ENCODE data around the gene CCL26. TPM values are rescaled to one million over a fixed set of nuclear protein-coding genes. Genes with fewer than 3 reads are reported as not detected.

The CCL26 gene
- total RNA-seq, 2 donors from 2014 or later, result 1.2 TPM; not detected in 1

DNA sequence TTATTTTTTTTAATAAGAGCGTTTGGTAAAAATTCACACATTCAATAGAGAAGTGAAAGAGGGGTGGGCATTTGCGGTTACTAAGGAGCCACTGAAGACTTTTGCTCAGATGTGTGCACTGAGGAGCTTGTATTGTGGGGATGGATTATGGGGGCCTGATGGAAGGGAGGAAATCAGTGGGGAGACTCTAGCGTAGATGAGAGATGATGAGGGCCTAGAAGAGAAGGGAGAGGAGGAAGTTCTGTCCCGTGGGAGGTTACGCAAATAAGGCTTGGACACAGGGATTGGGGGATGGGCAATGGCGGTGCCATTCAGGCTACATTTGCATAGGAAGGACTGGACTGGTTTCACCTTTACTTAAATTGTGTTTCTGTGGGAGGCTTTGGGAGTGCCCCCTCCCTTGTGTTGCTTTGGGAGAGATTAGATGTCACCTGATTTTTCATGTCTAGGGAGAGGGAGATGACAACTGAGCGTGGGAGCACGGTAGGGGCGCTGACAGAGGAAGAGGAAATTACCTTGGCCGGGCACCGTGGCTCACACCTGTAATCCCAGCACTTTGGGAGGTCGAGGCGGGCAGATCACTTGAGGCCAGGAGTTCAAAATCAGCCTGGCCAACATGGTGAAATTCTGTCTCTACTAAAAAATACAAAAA is 31.0 kb downstream of the CCL26 start:
- DNase-seq (no peak), ATAC-seq (replicated peaks in 1 of 2) (no peak)
- Mint-ChIP-seq H3K4me1 (ENCODE audit: low read depth) (peaks cover 25% of the 10 kb centered on the region), H3K27me3 (ENCODE audit: low read depth) (peaks cover 36% of the 10 kb centered on the region), H3K9me3 (no peaks in the 10 kb centered on the region), H3K36me3 (ENCODE audit: insufficient read depth in 2 of 2) (no peaks in the 10 kb centered on the region), H3K4me3 (no peak overlapping the region), H3K27ac (no peak overlapping the region)

DNA sequence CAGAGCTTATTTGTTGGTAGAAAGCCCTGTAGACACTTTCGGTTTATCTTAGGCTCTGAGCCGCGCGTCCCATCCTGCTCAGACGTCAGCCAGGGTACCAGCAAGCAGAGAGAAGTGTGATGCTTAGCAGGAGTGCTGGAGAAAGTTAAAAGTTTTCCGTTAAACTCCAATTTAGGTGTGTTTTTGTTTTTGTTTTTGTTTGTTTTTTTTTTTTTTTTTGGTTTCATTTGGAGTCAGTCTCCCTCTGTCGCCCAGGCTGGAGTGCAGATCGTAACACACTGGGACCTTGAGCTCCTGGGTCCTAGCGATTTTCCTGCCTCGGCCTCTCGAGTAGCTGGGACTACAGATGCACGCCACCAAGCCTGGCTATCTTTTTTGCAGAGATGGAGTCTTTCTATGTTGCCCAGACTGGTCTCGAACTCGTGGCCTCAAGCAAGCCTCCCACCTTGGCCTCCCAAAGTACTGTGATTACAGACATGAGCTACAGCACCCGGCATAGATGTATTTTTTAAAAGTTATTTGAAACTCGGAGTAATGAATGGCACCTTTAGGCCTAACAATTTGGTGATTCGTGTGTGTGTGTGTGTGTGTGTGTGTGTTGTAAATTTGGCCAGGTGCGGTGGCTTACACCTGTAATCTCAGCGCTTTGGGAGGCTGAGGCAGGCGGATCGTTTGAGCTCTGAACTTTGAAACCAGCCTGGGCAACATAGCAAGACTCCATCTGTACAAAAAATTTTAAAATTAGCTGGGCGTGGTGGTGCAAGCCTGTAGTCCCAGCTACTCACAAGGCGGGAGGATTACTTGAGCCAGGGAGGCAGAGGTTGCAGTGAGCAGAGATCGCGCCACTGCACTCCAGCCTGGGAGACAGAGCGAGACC is 32.0 kb downstream of the CCL26 start:
- peak overlapping the region; percentile 94 to 98 for H3K4me3 Mint-ChIP-seq
- H3K4me1 Mint-ChIP-seq (ENCODE audit: low read depth), result peaks cover 25% of the 10 kb centered on the region
- peaks cover 37% of the 10 kb centered on the region for H3K27me3 Mint-ChIP-seq (ENCODE audit: low read depth)
- H3K36me3 Mint-ChIP-seq (ENCODE audit: insufficient read depth in 2 of 2), result no peaks in the 10 kb centered on the region
- ATAC-seq (replicated peaks in 1 of 2) (no peak), DNase-seq (peak in 1 of 2 donors; percentile 9)
- H3K9me3 Mint-ChIP-seq, result no peaks in the 10 kb centered on the region
- peak overlapping the region; percentile 42 for H3K27ac Mint-ChIP-seq

DNA sequence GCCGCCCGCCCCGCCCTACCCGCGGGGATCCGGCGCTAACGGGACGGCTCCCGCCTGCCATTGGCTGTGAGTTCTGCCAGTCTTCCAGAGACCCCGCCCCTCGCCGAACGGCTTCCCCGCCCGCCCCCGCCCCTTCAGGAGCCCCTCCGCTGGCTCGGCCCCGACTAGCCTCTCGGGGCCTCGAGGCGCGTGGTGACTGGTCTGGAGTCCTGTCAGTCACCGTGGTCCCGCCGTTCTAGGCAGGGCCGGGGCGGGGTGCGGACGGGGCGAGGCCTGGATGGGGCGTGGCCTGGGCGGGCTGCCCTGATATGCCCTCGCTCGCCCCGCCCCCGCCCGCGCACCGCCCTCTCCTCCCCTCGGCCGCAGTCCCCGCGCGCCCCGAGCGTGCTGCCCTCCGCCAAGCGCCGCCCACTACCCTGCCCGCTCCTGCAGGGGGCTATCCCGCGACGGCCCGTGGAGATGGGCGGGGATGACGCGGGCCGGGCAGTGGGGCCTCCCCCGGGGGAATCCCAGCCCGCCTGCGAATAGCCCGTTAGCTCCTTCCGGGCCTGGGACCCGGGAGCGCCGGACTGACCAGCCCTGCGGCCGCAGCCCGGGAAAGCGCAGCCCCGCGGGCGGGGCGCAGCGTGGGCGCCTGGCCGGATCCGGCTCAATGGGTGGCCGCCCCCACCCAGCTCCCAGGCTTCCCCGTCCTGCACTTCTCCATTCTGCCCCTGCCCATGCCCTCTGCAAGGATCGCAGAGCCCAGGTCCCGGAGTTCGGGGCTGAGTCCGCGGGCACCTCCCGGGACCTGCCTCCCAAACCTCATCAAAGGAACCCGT is 32.8 kb downstream of the CCL26 start:
- Mint-ChIP-seq H3K9me3 (no peaks in the 10 kb centered on the region), H3K27me3 (ENCODE audit: low read depth) (peaks cover 42% of the 10 kb centered on the region)
- DNase-seq, result peak; percentile 99 to 100

DNA sequence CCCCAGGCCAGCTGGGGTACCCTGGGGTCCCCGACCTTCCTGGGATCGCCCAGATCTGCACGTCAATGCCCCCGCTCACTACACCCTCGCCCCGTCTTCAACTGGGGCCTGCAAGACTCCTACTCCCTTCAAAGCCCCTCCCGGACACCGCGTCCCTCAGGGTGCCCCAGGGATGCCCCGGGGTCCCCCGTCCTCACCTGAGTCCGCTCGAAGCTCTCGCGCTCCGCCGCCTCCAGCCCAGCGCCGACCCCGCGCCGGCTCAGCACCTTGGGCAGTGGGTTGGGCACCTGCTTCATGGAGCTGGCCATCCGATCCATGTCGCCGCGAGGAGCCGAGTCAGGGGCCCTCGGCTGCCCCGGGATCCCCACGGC is 33.4 kb downstream of the CCL26 start, which contains the start of gene HIP1:
TSS of gene HIP1 (minus strand) at position 338 of the 371 bp plus-strand sequence. CDS start at position 317, 21 bp downstream.
- ATAC-seq (replicated peaks in 1 of 2) (no peak), DNase-seq (no peak)
- H3K27me3 Mint-ChIP-seq (ENCODE audit: low read depth), result peaks cover 42% of the 10 kb centered on the region
- H3K27ac Mint-ChIP-seq, result no peak within 1 kb of the TSS
- H3K4me1 Mint-ChIP-seq (ENCODE audit: low read depth), result peaks cover 25% of the 10 kb centered on the region
- H3K9me3 Mint-ChIP-seq, result no peaks in the 10 kb centered on the region
- no peaks in the 10 kb centered on the region for H3K36me3 Mint-ChIP-seq (ENCODE audit: insufficient read depth in 2 of 2)
- peak within 1 kb of the TSS; percentile 97 to 98 for H3K4me3 Mint-ChIP-seq

More for the DNA sequence above, 32.8 kb downstream of the CCL26 start:
- H3K4me3 Mint-ChIP-seq, result peak overlapping the region; percentile 97 to 98
- H3K36me3 Mint-ChIP-seq (ENCODE audit: insufficient read depth in 2 of 2), result no peaks in the 10 kb centered on the region
- peaks cover 25% of the 10 kb centered on the region for H3K4me1 Mint-ChIP-seq (ENCODE audit: low read depth)
- ATAC-seq (replicated peaks in 1 of 2), result peak; percentile 95
- no peak overlapping the region for H3K27ac Mint-ChIP-seq

DNA sequence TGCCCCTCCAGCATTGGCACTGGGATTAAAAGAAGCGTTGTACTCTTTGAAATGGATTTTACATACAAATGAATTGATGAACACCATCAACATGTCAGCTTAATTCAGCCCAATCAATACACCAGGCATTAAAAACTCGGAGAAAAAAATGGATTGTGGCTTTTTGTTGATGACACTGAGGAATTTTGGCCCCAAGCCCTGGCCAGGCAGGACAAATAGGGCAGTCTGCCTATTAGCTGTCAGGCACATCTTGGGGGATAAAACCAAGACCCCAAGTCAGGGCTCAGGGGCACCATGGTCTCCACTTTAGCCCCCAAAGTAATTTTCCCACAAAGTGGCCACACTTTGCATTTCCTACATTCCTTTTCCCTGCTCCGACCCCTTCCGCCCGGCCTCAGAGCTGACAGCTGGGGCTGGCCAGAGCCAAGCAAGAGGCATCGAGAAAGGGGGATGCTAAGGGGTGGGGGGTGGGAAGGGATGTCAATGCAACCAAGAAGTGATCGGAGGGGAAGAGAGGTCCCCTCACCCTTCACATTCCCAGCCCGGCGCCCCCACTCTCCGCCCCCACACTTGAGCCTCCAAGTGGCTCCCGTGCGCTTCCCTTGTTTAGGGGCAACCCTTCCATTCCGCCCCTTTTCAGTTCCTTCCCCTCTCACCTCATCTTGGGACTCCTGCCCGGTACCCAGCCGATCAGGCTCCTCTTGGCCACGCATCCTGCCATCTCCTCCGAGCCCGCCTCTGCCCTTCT is 34.0 kb downstream of the CCL26 start:
- ATAC-seq (replicated peaks in 1 of 2), result peak in 1 of 2 donors; percentile 0
- no peak for DNase-seq
- Mint-ChIP-seq H3K9me3 (no peaks in the 10 kb centered on the region), H3K4me3 (peak overlapping the region; percentile 97 to 98), H3K36me3 (ENCODE audit: insufficient read depth in 2 of 2) (no peaks in the 10 kb centered on the region), H3K27me3 (ENCODE audit: low read depth) (peaks cover 36% of the 10 kb centered on the region), H3K4me1 (ENCODE audit: low read depth) (peaks cover 25% of the 10 kb centered on the region), H3K27ac (no peak overlapping the region)

DNA sequence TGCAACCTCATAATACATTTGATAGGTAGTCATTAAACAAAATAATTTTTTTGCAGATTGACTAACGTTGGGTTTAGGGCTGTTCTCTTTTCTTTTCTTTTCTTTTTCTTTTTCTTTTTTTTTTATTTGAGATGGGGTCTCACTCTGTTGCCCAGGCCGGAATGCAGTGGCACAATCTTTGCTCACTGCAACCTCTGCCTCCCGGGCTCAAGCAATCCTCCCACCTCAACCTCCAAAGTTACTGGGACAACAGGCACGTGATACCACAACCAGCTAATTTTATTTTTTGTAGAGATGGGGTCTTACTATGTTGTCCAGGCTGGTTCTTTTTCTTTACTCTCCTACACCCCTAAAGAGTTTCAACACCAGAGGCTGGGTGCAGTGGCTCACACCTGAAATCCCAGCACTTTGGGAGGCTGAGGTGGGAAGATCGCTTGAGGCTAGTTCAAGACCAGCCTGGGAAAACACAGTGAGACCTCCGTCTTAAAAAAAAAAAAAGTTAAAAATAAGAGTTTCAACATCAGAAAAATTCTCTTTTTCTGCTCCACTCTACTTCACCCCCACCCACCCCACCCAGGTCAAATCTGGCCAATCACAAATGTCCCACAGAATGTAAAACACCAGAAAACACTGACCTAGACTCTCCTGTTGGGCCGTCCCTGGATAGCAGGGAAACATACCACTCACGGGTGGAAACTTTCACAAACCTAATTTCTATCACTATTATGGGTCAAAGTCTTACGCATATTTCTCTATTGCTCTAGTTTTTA is 36.2 kb downstream of the CCL26 start:
- no peaks in the 10 kb centered on the region for H3K36me3 Mint-ChIP-seq (ENCODE audit: insufficient read depth in 2 of 2)
- ATAC-seq (replicated peaks in 1 of 2) (no peak), DNase-seq (no peak)
- H3K4me3 Mint-ChIP-seq, result no peak overlapping the region
- peaks cover 31% of the 10 kb centered on the region for H3K27me3 Mint-ChIP-seq (ENCODE audit: low read depth)
- no peaks in the 10 kb centered on the region for H3K9me3 Mint-ChIP-seq
- no peak overlapping the region for H3K27ac Mint-ChIP-seq
- peaks cover 20% of the 10 kb centered on the region for H3K4me1 Mint-ChIP-seq (ENCODE audit: low read depth)

DNA sequence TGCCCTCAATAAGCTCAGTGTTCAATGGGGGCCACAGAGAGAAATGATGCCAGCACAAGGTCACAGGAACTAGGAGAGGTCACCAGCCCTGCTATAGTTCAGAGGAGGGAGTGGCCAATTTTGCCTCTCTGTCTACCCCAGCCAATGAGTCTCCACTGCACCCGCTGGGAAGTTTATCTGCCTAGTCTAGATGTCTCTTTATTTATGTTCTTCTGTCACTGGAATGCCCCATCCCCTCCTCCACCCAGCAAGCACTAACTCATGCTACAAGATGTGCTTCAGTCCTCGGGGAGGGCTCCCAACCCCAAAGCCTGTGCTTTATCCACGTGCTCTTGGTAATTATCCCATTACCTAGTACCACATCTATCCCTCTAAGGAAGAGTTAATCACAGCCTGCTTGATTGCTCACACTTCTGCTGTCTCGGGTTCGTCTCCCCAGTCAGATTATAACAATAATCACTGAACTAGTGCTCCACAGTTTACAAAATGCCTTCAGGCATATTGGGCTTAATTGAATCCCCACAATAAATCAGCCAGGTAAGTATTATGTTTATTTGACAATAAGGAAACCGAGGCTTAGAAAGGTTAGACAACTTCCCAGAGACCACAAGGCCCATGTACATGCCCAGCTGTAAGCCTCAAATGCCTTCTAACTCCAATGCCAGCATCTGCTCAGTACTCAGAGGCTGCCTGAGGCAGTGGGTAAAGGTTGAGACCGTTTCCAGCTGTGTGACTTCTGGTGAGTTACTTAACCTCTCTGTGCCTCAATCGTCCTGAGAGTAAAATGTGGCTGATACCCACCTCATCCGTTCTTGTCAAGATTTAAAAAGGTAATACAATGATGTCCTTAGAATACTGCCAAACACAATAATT is 37.2 kb downstream of the CCL26 start:
- Mint-ChIP-seq H3K4me3 (no peak overlapping the region), H3K27me3 (ENCODE audit: low read depth) (peaks cover 25% of the 10 kb centered on the region), H3K4me1 (ENCODE audit: low read depth) (peaks cover 18% of the 10 kb centered on the region), H3K36me3 (ENCODE audit: insufficient read depth in 2 of 2) (no peaks in the 10 kb centered on the region), H3K27ac (no peak overlapping the region), H3K9me3 (no peaks in the 10 kb centered on the region)
- DNase-seq, result no peak
- no peak for ATAC-seq (replicated peaks in 1 of 2)

DNA sequence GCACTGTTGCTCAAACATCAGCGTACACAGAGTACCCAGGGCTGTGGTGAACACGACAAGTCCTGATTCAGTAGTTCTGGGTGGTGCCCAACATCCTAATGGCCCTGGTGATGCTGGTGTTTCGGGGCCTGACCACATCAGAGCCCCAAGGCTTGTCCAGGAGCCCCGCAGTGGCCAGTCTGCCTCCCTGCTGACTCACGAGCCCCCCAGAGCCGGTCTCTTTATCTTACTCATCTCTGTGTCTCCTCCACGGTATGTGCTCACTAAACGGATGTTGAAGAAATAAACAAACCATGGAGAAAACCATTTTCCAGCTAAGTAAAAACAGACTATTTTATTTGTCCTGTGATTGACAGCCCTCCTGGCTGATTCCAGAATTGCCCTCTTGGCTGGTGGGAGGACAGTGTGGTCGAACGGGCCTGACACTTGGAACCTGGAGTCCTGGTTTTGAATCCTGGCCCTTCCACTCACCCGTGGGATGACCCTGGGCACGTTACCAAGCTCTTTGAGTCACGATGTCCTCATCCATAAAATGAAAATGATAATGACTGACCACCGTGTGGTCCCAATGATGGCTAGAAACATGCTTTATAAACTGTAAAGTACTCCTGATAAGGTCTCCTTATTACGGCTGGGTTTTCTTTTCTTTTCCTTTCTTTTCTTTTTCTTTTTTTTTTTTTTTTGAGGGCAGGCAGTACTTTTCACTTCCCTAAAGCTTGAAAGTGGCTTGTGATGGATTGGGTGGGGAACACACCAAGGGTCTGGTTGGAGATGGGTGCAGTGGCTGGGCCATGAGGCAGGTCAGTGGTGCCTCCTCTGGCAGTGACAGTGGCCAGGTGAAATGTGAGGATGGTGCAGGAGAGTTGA is 39.0 kb downstream of the CCL26 start:
- Mint-ChIP-seq H3K27me3 (ENCODE audit: low read depth) (peaks cover 13% of the 10 kb centered on the region), H3K4me3 (no peak overlapping the region), H3K9me3 (no peaks in the 10 kb centered on the region), H3K4me1 (ENCODE audit: low read depth) (peaks cover 20% of the 10 kb centered on the region), H3K27ac (no peak overlapping the region), H3K36me3 (ENCODE audit: insufficient read depth in 2 of 2) (no peaks in the 10 kb centered on the region)
- DNase-seq, result no peak
- peak in 1 of 2 donors; percentile 32 for ATAC-seq (replicated peaks in 1 of 2)

DNA sequence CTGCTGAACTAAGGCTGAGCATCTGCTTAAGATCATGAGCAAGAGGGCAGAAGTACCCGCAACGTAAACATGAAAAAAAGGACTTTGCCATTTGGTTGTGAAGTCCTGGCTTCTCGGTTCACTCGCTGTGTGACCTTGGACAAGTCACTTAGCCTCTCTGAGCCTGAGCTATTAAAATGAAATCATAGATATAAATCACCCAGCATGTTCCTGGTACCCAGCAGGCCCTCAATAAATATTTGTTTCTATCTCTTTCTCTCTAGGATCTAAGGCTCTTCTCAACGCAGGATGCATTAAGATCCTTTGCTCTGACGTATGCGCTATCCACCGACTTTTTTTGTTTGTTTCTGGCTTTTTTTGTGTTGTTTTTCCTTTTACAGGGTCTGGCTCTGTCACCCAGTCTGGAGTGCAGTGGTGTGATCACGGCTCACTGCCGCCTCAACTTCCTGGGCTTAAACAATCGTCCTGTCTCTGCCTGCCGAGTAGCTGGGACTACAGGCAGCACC is 39.9 kb downstream of the CCL26 start:
- H3K9me3 Mint-ChIP-seq, result no peaks in the 10 kb centered on the region
- H3K27me3 Mint-ChIP-seq (ENCODE audit: low read depth), result peaks cover 13% of the 10 kb centered on the region
- ATAC-seq (replicated peaks in 1 of 2), result no peak
- H3K27ac Mint-ChIP-seq, result no peak overlapping the region
- H3K4me1 Mint-ChIP-seq (ENCODE audit: low read depth), result peaks cover 21% of the 10 kb centered on the region
- DNase-seq, result no peak
- no peaks in the 10 kb centered on the region for H3K36me3 Mint-ChIP-seq (ENCODE audit: insufficient read depth in 2 of 2)
- H3K4me3 Mint-ChIP-seq, result no peak overlapping the region

DNA sequence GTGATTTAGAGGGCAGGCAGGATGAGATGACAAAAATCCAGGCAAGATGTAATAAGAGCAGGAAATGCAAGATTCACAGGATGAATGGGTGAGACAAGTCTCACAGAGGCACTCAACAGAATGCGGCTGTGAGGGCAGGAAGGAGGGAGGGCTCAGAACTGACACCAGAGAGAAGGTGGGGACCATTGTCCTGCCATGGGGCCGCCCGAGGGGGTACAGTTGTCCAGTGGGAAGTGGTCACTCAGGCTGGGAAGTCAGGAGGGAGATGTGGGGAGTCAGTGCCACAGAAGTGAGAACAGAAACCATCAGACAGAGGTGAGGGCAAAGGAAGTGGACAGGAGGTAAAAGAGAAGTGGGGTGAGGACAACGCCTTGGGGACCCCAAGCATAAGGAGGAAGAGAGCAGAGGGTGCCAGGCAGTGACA is 42.1 kb downstream of the CCL26 start:
- no peaks in the 10 kb centered on the region for H3K9me3 Mint-ChIP-seq
- ATAC-seq (replicated peaks in 1 of 2) (no peak), DNase-seq (no peak)
- no peaks in the 10 kb centered on the region for H3K36me3 Mint-ChIP-seq (ENCODE audit: insufficient read depth in 2 of 2)
- no peak overlapping the region for H3K27ac Mint-ChIP-seq
- peak overlapping the region in 1 of 2 donors; percentile 8 for H3K4me3 Mint-ChIP-seq
- H3K27me3 Mint-ChIP-seq (ENCODE audit: low read depth), result peaks cover 3% of the 10 kb centered on the region
- H3K4me1 Mint-ChIP-seq (ENCODE audit: low read depth), result peaks cover 21% of the 10 kb centered on the region

Data from activated T-cell treated with anti-CD3 and anti-CD28 coated beads, Interleukin-2, amount 50 U/mL, for 72 hours (primary cell).